K562 (cell line): Measurements from ENCODE around the gene HINT2. TPM values are rescaled to one million over a fixed set of nuclear protein-coding genes. Genes with fewer than 3 reads are reported as not detected.

Experiments used
- ATAC-seq: fragments of 200-7000 bp; cut with Tn5 transposase; 3 replicates; pipeline ENCODE4 v1.9.1; 2020; ENCODE audit warnings: moderate library complexity
- BruUV-seq: library from RNA; stranded (reverse); fragments of 400-500 nt; replicated peaks from 2 replicates; lab custom pipeline; 2021; lab: Mats Ljungman, UMichigan
- CTCF ChIA-PET: fragments of 300-600 bp; formaldehyde crosslinking; extraction: SDS; loops from one replicate; lab custom pipeline; 2021; ENCODE audit warnings: low intra/inter-chr PET ratio; lab: Yijun Ruan, JAX
- POLR2A ChIA-PET: fragments of 300-600, 350-650 bp; sonication (Branson Sonifier 250); formaldehyde crosslinking; extraction: SDS; loops from one replicate; lab custom pipeline; 2021; ENCODE audit warnings: antibody characterized with exemption, inconsistent platforms; lab: Yijun Ruan, JAX
- DNase-seq, 4 experiments: peaks; one replicate each; pipeline versions ENCODE4 v3.0.0 to v3.0.0-alpha.2; 2011 to 2018; ENCODE audit warnings: low spot score in 3 of 4, mixed read lengths in 3 of 4; ENCODE audit errors: extremely low read depth in 1 of 4
- FAIRE-seq: peaks from 2 replicates; lab custom pipeline; 2011; peaks lifted over from hg19 to GRCh38; lab: Jason Lieb, UNC
- H2AFZ ChIP-seq: 2 replicates; pipeline ENCODE4 v1.6.0; 2011; ENCODE audit warnings: low read depth, low read length, control low read depth, inconsistent platforms
- H3K27ac ChIP-seq: fragments of 200-600 bp; 3 replicates; pipeline ENCODE4 v1.8.0; 2011; ENCODE audit warnings: low read depth, mild to moderate bottlenecking, control low read depth, inconsistent platforms, low read length, moderate library complexity, mixed read lengths; ENCODE audit errors: extremely low read depth
- H3K27me3 ChIP-seq, 2 experiments: fragments of 300-600 bp in 1 of 2; 2 replicates in 1 of 2; 3 replicates in 1 of 2; pipeline versions ENCODE4 v1.6.0 to v1.8.0; 2011; ENCODE audit warnings: inconsistent platforms in 2 of 2, low read length in 2 of 2, mild to moderate bottlenecking in 1 of 2, mixed read lengths in 1 of 2, moderate library complexity in 1 of 2; ENCODE audit not compliant: control insufficient read depth in 2 of 2, insufficient read depth in 2 of 2
- H3K36me3 ChIP-seq: fragments of 300-600 bp; 3 replicates; pipeline ENCODE4 v1.8.0; 2011; ENCODE audit warnings: mild to moderate bottlenecking, low read length, inconsistent platforms; ENCODE audit not compliant: control insufficient read depth, insufficient read depth
- H3K4me1 ChIP-seq, 2 experiments: fragments of 200-600 bp in 1 of 2; replicated peaks in 1 of 2; 2 replicates in 1 of 2; 3 replicates in 1 of 2; pipeline versions ENCODE4 v1.5.1 to v1.8.0; 2011; ENCODE audit warnings: inconsistent platforms in 2 of 2, low read length in 2 of 2, mild to moderate bottlenecking in 1 of 2, mixed read lengths in 1 of 2, moderate library complexity in 1 of 2; ENCODE audit not compliant: control insufficient read depth in 2 of 2, insufficient read depth in 2 of 2
- H3K4me2 ChIP-seq: 2 replicates; pipeline ENCODE4 v1.6.1; 2011; ENCODE audit warnings: low read length, control low read depth, inconsistent platforms, mixed read lengths; ENCODE audit not compliant: insufficient read depth
- H3K4me3 ChIP-seq: fragments of 200-600 bp; sonication (generic), shearing (Covaris generic); 2 replicates; pipeline ENCODE4 v1.5.1; 2016; ENCODE audit warnings: control low read depth, inconsistent platforms
- H3K79me2 ChIP-seq: fragments of 200-600 bp; 3 replicates; pipeline ENCODE4 v1.8.0; 2011; ENCODE audit warnings: low read length, inconsistent platforms; ENCODE audit not compliant: control insufficient read depth, insufficient read depth
- H3K9ac ChIP-seq, 2 experiments: 2 replicates each; pipeline versions ENCODE4 v1.6.0 to v1.6.1; 2011; ENCODE audit warnings: low read depth in 2 of 2, low read length in 2 of 2, control low read depth in 1 of 2, inconsistent platforms in 1 of 2, mild to moderate bottlenecking in 1 of 2, mixed read lengths in 1 of 2; ENCODE audit not compliant: insufficient read depth in 1 of 2
- H3K9me1 ChIP-seq: one replicate; pipeline ENCODE4 v1.6.0; 2011; ENCODE audit warnings: inconsistent platforms, mild to moderate bottlenecking, low read length, moderate library complexity; ENCODE audit not compliant: control insufficient read depth, insufficient read depth
- H3K9me3 ChIP-seq: replicated peaks from 2 replicates; pipeline ENCODE4 v1.5.1; 2011; ENCODE audit warnings: low read depth, low read length, inconsistent platforms; ENCODE audit not compliant: control insufficient read depth, insufficient read depth
- H4K20me1 ChIP-seq: replicated peaks from 2 replicates; pipeline ENCODE4 v1.6.1; 2011; ENCODE audit warnings: low read length, inconsistent platforms, mixed read lengths; ENCODE audit not compliant: control insufficient read depth, insufficient read depth
- CEBPB ChIP-seq: fragments of 450-650 bp; IDR thresholded peaks from 2 replicates; pipeline ENCODE4 v1.6.1; 2016; ENCODE audit warnings: missing genetic modification characterization, missing compliant biosample characterization
- FOSL1 ChIP-seq: fragments of 200-800 bp; sonication (Bioruptor generic); conservative IDR thresholded peaks from 2 replicates; pipeline ENCODE4 v1.6.1; 2016; ENCODE audit warnings: missing genetic modification characterization, missing compliant biosample characterization
- KAT2B ChIP-seq: IDR thresholded peaks from one replicate; pipeline ENCODE4 v1.6.1; 2012; ENCODE audit warnings: low read depth, mild to moderate bottlenecking, control low read depth, inconsistent platforms, low read length, moderate library complexity
- POLR3G ChIP-seq: IDR thresholded peaks from 2 replicates; pipeline ENCODE4 v1.6.1; 2011; ENCODE audit not compliant: insufficient read length, insufficient replicate concordance; ENCODE audit errors: extremely low read depth
- RBM22 ChIP-seq: fragments of 200-400 bp; formaldehyde crosslinking; IDR thresholded peaks from 2 replicates; pipeline ENCODE4 v1.6.1; 2018; ENCODE audit warnings: low read length, low read depth; ENCODE audit not compliant: poor library complexity, severe bottlenecking
- TARDBP ChIP-seq: fragments of 450-650 bp; IDR thresholded peaks from 2 replicates; pipeline ENCODE4 v1.6.1; 2016
- ZC3H4 ChIP-seq: sonication (generic); formaldehyde crosslinking; IDR thresholded peaks from 2 replicates; pipeline ENCODE4 v1.9.0; 2021; ENCODE audit warnings: missing genetic modification reagents, borderline replicate concordance
- ZNF24 ChIP-seq: fragments of 450-650 bp; IDR thresholded peaks from 2 replicates; pipeline ENCODE4 v1.6.1; 2016
- ZNF274 ChIP-seq: IDR thresholded peaks from 2 replicates; pipeline ENCODE4 v1.6.1; 2011; ENCODE audit warnings: low read depth, mild to moderate bottlenecking, low read length, moderate library complexity, borderline replicate concordance
- ZNF75A ChIP-seq: fragments of 450-650 bp; formaldehyde crosslinking; IDR thresholded peaks from 2 replicates; pipeline ENCODE4 v1.4.0; 2020; ENCODE audit warnings: mild to moderate bottlenecking
- WGBS: fragments of 100-300 bp; shearing (Covaris generic); methylation state at CpG from one replicate; pipeline ENCODE4 v1.1.6; 2016; ENCODE audit warnings: low coverage, mixed read lengths; ENCODE audit not compliant: insufficient coverage; ENCODE audit errors: missing lambda C conversion rate; 5-methylcytosine and 5-hydroxymethylcytosine counted together
- in situ Hi-C: fragments of 300-500 bp; cut with MboI; formaldehyde crosslinking; loops from 4 replicates; pipeline ENCODE4 v1.15.0; 2018; ENCODE audit warnings: inconsistent platforms, mixed read lengths
- intact Hi-C: fragments of 100-400 bp; cut with micrococcal nuclease; formaldehyde crosslinking; loops from 2 replicates; pipeline ENCODE4 v1.14.2; 2022
- polyA plus RNA-seq, 8 experiments: library from polyadenylated mRNA; depleted of rRNA in 4 of 8; stranded (reverse) in 5 of 8; unstranded in 3 of 8; fragments of >200 nt; fragmentation: Nextera tagmentation in 2 of 8; fragmentation: Illumina TruSeq in 1 of 8; extraction: Ambion mirVana in 2 of 8; extraction: Trizol in 1 of 8; gene quantifications; 2 replicates each; pipeline versions ENCODE4 v1.2.1 to v1.2.3, GENCODE V29; 2011 to 2014; ENCODE audit warnings: inconsistent platforms in 1 of 8, missing spikeins in 1 of 8
- total RNA-seq, 7 experiments: library from RNA; depleted of rRNA in 6 of 7; stranded (reverse); fragments of >200 nt in 6 of 7; fragmentation: Illumina TruSeq in 2 of 7; extraction: Trizol in 2 of 7; gene quantifications; 2 replicates each; pipeline versions ENCODE4 v1.2.1 to v1.2.3, GENCODE V29; 2011 to 2021; ENCODE audit warnings: low replicate concordance in 1 of 7
- TF ChIP-seq, protein P1 (sequence below): fragments of 450-650 bp; formaldehyde crosslinking; IDR thresholded peaks from 2 replicates; pipeline ENCODE4 v1.4.0; 2022; ENCODE audit warnings: missing genetic modification characterization
- TF ChIP-seq, protein P2 (sequence below): sonication (generic); formaldehyde crosslinking; IDR thresholded peaks from 2 replicates; pipeline ENCODE4 v1.8.0; 2022; ENCODE audit warnings: missing genetic modification reagents, mild to moderate bottlenecking, borderline replicate concordance

The HINT2 gene
- total and polyA plus RNA-seq, 9 of the 15 experiments (the other 6 are each of a cell fraction or from before 2014, with no cell fraction given), result 5.6 to 44.1 (median 27.9) TPM

DNA sequence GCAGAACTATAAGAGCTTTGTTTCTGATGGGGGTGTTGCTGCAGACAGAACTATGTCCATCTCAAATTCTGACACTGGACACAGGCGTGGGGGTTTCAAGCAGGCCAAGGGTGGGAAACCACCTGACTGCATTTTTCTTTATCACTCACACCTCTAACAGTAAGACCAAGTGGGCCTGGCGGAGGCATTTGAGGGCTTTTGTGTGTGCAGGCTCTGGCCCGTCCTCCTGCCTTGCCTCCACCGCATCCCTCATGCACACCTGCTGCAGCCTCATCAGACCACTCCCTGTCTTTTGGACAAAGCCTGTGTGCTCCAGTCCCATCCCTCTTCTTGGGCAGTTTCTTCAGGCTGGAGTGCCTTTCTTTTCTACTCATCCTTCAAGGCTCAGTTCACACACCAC is 47.5 kb upstream of the HINT2 start (continued):
- TF ChIP-seq ZNF274, result no peak
- TF ChIP-seq FOSL1 (tag), result no peak
- TF ChIP-seq CEBPB (tag), result no peak
- TF ChIP-seq, all 486 proteins: peak for 0

DNA sequence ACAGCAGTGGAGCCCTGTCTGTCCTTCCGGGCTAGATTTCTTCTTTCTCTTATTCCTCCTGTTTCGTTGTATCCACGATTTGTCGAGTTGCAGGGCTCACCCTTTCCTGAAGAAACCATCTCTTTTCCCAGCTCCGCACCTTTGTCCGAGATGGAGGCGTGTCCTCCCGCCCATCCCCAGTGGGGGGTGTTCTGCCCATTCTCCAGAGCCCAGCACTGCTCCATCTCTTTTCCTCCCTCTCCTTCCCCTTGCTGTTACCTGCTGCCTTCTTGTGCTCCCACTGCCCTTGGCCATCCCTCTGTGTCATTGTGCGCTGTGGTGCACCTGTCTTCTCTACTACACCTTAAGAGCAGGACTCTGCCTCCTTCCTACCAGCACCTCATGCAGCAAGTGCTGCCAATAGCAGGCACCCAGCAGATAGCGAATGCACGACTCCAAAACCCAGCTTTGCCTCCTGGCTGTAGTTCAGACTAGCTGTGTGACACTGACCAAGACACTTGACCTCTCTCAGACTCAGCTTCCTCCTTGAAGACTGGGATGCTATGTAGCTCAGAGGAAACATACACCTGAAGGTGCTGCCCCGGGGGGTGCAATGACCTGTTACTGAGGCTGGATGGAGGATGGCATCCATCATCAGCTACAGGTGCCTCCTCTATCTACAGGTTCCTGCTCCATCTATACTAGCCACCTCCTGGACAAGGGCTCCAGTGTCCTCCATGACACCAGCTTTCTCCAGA is 46.5 kb upstream of the HINT2 start:
- intact Hi-C loops, result no loop called here
- DNase-seq (no peak), FAIRE-seq (no peak), ATAC-seq (no peak)
- POLR2A ChIA-PET, result interaction anchor here (1.1 kb wide), 2 partner anchors 9 to 19 kb away, joined by 3 read pairs; no protein-coding TSS in a partner anchor
- H3K4me3 ChIP-seq, result no peak overlapping the region
- WGBS, result 2% methylated on average over 11 of the region's 12 CpGs
- no peak overlapping the region for H3K27ac ChIP-seq
- no peaks in the 10 kb centered on the region for H3K36me3 ChIP-seq
- H4K20me1 ChIP-seq, result no peaks in the 10 kb centered on the region
- in situ Hi-C loops, result no loop called here
- H3K9ac ChIP-seq, result no peak overlapping the region
- no peaks in the 10 kb centered on the region for H3K9me3 ChIP-seq
- CTCF ChIA-PET, result no interaction called here
- no peak overlapping the region for H2AFZ ChIP-seq
- no peaks in the 10 kb centered on the region for H3K9me1 ChIP-seq
- H3K27me3 ChIP-seq, result peaks cover 14 to 73% of the 10 kb centered on the region in 2 experiments
- H3K4me2 ChIP-seq, result no peak overlapping the region
- no TSS peak for BruUV-seq
- no peak for TF ChIP-seq RBM22
- no peak for TF ChIP-seq KAT2B
- no peak for TF ChIP-seq ZNF24
- no peak for TF ChIP-seq ZNF75A (CRISPR knock-in tag)
- TF ChIP-seq ZC3H4 (CRISPR knock-in tag), result no peak
- TF ChIP-seq, protein P1, sequence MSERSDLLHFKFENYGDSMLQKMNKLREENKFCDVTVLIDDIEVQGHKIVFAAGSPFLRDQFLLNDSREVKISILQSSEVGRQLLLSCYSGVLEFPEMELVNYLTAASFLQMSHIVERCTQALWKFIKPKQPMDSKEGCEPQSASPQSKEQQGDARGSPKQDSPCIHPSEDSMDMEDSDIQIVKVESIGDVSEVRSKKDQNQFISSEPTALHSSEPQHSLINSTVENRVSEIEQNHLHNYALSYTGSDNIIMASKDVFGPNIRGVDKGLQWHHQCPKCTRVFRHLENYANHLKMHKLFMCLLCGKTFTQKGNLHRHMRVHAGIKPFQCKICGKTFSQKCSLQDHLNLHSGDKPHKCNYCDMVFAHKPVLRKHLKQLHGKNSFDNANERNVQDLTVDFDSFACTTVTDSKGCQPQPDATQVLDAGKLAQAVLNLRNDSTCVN (CRISPR knock-in tag), result no peak
- TF ChIP-seq TARDBP, result no peak
- TF ChIP-seq, protein P2, sequence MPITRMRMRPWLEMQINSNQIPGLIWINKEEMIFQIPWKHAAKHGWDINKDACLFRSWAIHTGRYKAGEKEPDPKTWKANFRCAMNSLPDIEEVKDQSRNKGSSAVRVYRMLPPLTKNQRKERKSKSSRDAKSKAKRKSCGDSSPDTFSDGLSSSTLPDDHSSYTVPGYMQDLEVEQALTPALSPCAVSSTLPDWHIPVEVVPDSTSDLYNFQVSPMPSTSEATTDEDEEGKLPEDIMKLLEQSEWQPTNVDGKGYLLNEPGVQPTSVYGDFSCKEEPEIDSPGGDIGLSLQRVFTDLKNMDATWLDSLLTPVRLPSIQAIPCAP (CRISPR knock-in tag), result no peak
- no peak for TF ChIP-seq POLR3G
- no peaks in the 10 kb centered on the region for H3K4me1 ChIP-seq
- H3K79me2 ChIP-seq, result no peaks in the 10 kb centered on the region
